Caco-2 (cell line): Measurements from ENCODE around the gene RINT1. TPM values are rescaled to one million over a fixed set of nuclear protein-coding genes. Genes with fewer than 3 reads are reported as not detected.
"Not testable (repeated sequence)": the region's sequence is repeated elsewhere in the genome, so short reads cannot be mapped to it uniquely, and the experiment has no call there.

Experiments
- BruUV-seq: library from RNA; stranded (reverse); fragments of 400-500 nt; replicated peaks from 2 replicates; lab custom pipeline; 2021; lab: Mats Ljungman, UMichigan
- CTCF ChIA-PET: fragments of 300-600 bp; sonication (Branson Sonifier 250); formaldehyde crosslinking; loops from one replicate; lab custom pipeline; 2022; ENCODE audit warnings: antibody characterized with exemption; lab: Charles Lee
- POLR2A ChIA-PET: fragments of 300-600 bp; sonication (Branson Sonifier 250); formaldehyde crosslinking; loops from one replicate; lab custom pipeline; 2022; ENCODE audit warnings: antibody characterized with exemption; lab: Charles Lee
- DNase-seq, 2 experiments: peaks; one replicate each; pipeline versions ENCODE4 v3.0.0 to v3.0.0-alpha.2; 2020 to 2022
- H3K27me3 ChIP-seq: replicated peaks from 2 replicates; pipeline ENCODE4 v1.6.0; 2011; ENCODE audit warnings: low read length; ENCODE audit not compliant: control insufficient read depth, insufficient read depth
- H3K36me3 ChIP-seq: 2 replicates; pipeline ENCODE4 v1.5.1; 2011; ENCODE audit warnings: low read length; ENCODE audit not compliant: control insufficient read depth, insufficient read depth
- H3K4me1 ChIP-seq: fragments of 250-450 bp; sonication (Bioruptor Pico); 2 replicates; pipeline ENCODE4 v1.5.1; 2020; ENCODE audit warnings: mild to moderate bottlenecking
- H3K4me3 ChIP-seq: 2 replicates; pipeline ENCODE4 v1.5.1; 2011; ENCODE audit warnings: low read depth, mild to moderate bottlenecking, control low read depth, low read length
- H3K9me3 ChIP-seq: fragments of 250-450 bp; sonication (Bioruptor Pico); 2 replicates; pipeline ENCODE4 v1.5.1; 2020; ENCODE audit warnings: mild to moderate bottlenecking, moderate library complexity
- H3K27ac Mint-ChIP-seq: one replicate; pipeline ENCODE4 v1.8.0; 2022; ENCODE audit warnings: mixed read lengths; ENCODE audit not compliant: unreplicated experiment
- H3K27me3 Mint-ChIP-seq: one replicate; pipeline ENCODE4 v1.8.0; 2022; ENCODE audit warnings: mixed read lengths; ENCODE audit not compliant: insufficient read depth, unreplicated experiment
- H3K36me3 Mint-ChIP-seq: one replicate; pipeline ENCODE4 v1.8.0; 2022; ENCODE audit warnings: mild to moderate bottlenecking, mixed read lengths; ENCODE audit not compliant: insufficient read depth, unreplicated experiment
- H3K4me1 Mint-ChIP-seq: one replicate; pipeline ENCODE4 v1.8.0; 2022; ENCODE audit warnings: low read depth, mixed read lengths; ENCODE audit not compliant: unreplicated experiment
- H3K4me3 Mint-ChIP-seq: one replicate; pipeline ENCODE4 v1.8.0; 2022; ENCODE audit warnings: mild to moderate bottlenecking, moderate library complexity, mixed read lengths; ENCODE audit not compliant: unreplicated experiment
- H3K9me3 Mint-ChIP-seq: one replicate; pipeline ENCODE4 v1.8.0; 2022; ENCODE audit warnings: mixed read lengths; ENCODE audit not compliant: unreplicated experiment
- CTCF ChIP-seq, 2 experiments: fragments of 200-600 bp in 1 of 2; IDR thresholded peaks; 1 replicate in 1 of 2; 2 replicates in 1 of 2; pipeline versions ENCODE4 v1.5.1 to v1.8.0; 2011 to 2022; ENCODE audit warnings: antibody characterized with exemption in 1 of 2, control low read depth in 1 of 2, inconsistent platforms in 1 of 2, low read depth in 1 of 2, low read length in 1 of 2, mild to moderate bottlenecking in 1 of 2, moderate library complexity in 1 of 2; ENCODE audit not compliant: insufficient read depth in 1 of 2, severe bottlenecking in 1 of 2, unreplicated experiment in 1 of 2
- intact Hi-C: fragments of 100-400 bp; cut with micrococcal nuclease; formaldehyde crosslinking; loops from one replicate; pipeline ENCODE4 v1.10.0; 2022; ENCODE audit not compliant: unreplicated experiment
- total RNA-seq: library from RNA; stranded (reverse); gene quantifications from 2 replicates; pipeline ENCODE4 v1.2.3, GENCODE V29; 2022

RINT1 gene
- total RNA-seq, 1 experiment from 2014 or later, result 28.0 TPM

GRCh38 chr7:105596866-105597265, 64.9 kb downstream of the RINT1 start:
- no peaks in the 10 kb centered on the region for H3K27me3 ChIP-seq
- POLR2A ChIA-PET, result no interaction called here
- no peaks in the 10 kb centered on the region for H3K36me3 Mint-ChIP-seq
- no peak for DNase-seq
- no peak for TF ChIP-seq CTCF (IDR thresholded peaks at IDR 0.05; ENCODE audit: insufficient read depth in 1 of 2, low read depth in 1 of 2, low read length in 1 of 2, severe bottlenecking in 1 of 2, unreplicated experiment in 1 of 2)
- H3K4me3 ChIP-seq, result no peak overlapping the region
- H3K27ac Mint-ChIP-seq, result no peak overlapping the region
- no peaks in the 10 kb centered on the region for H3K9me3 Mint-ChIP-seq
- BruUV-seq, result no TSS peak
- 0 out of 2 replicates have a peak, but pooled peaks cover 4% of the 10 kb centered on the region for H3K9me3 ChIP-seq
- no peak overlapping the region for H3K4me3 Mint-ChIP-seq
- H3K4me1 Mint-ChIP-seq, result no peaks in the 10 kb centered on the region
- intact Hi-C loops, result no loop called here
- no peaks in the 10 kb centered on the region for H3K4me1 ChIP-seq
- peaks cover 3% of the 10 kb centered on the region for H3K27me3 Mint-ChIP-seq
- no peaks in the 10 kb centered on the region for H3K36me3 ChIP-seq
- CTCF ChIA-PET, result no interaction called here

- H3K4me1 ChIP-seq, H3K27me3 Mint-ChIP-seq, H3K4me1 Mint-ChIP-seq, H3K9me3 ChIP-seq, H3K4me3 ChIP-seq, H3K36me3 ChIP-seq, BruUV-seq, H3K36me3 Mint-ChIP-seq, intact Hi-C loops, H3K27me3 ChIP-seq, H3K9me3 Mint-ChIP-seq, H3K27ac Mint-ChIP-seq, DNase-seq, POLR2A ChIA-PET, H3K4me3 Mint-ChIP-seq: not testable (repeated sequence)
- CTCF ChIA-PET, result interaction anchor here (0.9 kb wide), 1 partner anchor 10 kb away, joined by 3 read pairs; no protein-coding TSS in a partner anchor
Measured at GRCh38 chr7:105599080-105599479, 67.1 kb downstream of the RINT1 start.

- no peaks in the 10 kb centered on the region for H3K36me3 Mint-ChIP-seq
- no peak for TF ChIP-seq CTCF (IDR thresholded peaks at IDR 0.05; ENCODE audit: insufficient read depth in 1 of 2, low read depth in 1 of 2, low read length in 1 of 2, severe bottlenecking in 1 of 2, unreplicated experiment in 1 of 2)
- no peaks in the 10 kb centered on the region for H3K9me3 Mint-ChIP-seq
- no peak for DNase-seq
- H3K27me3 ChIP-seq, result no peaks in the 10 kb centered on the region
- POLR2A ChIA-PET, result no interaction called here
- H3K4me3 ChIP-seq, result no peak overlapping the region
- no peaks in the 10 kb centered on the region for H3K4me1 ChIP-seq
- H3K27me3 Mint-ChIP-seq, result peaks cover 3% of the 10 kb centered on the region
- no peaks in the 10 kb centered on the region for H3K4me1 Mint-ChIP-seq
- CTCF ChIA-PET, result interaction anchor here (0.9 kb wide), 1 partner anchor 11 kb away, joined by 3 read pairs; no protein-coding TSS in a partner anchor
- H3K9me3 ChIP-seq, result 0 out of 2 replicates have a peak, but pooled peaks cover 4% of the 10 kb centered on the region
- no peaks in the 10 kb centered on the region for H3K36me3 ChIP-seq
- no peak overlapping the region for H3K4me3 Mint-ChIP-seq
- intact Hi-C loops, result no loop called here
- no TSS peak for BruUV-seq
- no peak overlapping the region for H3K27ac Mint-ChIP-seq
Measured at GRCh38 chr7:105599551-105599950, 67.5 kb downstream of the RINT1 start.
